Loucy (cell line): ENCODE data around the gene TSSK2.

Source experiments
- EZH2phosphoT487 ChIP-seq: fragments of 200-600 bp; IDR thresholded peaks from 2 replicates; pipeline ENCODE4 v1.6.1; 2018; ENCODE audit warnings: antibody characterized with exemption, mild to moderate bottlenecking, moderate library complexity, borderline replicate concordance
- TF ChIP-seq, protein P1 (sequence below): fragments of 200-600 bp; sonication (generic); conservative IDR thresholded peaks from 2 replicates; pipeline ENCODE4 v1.5.1; 2014; ENCODE audit warnings: mild to moderate bottlenecking, antibody characterized with exemption, low read length

DNA sequence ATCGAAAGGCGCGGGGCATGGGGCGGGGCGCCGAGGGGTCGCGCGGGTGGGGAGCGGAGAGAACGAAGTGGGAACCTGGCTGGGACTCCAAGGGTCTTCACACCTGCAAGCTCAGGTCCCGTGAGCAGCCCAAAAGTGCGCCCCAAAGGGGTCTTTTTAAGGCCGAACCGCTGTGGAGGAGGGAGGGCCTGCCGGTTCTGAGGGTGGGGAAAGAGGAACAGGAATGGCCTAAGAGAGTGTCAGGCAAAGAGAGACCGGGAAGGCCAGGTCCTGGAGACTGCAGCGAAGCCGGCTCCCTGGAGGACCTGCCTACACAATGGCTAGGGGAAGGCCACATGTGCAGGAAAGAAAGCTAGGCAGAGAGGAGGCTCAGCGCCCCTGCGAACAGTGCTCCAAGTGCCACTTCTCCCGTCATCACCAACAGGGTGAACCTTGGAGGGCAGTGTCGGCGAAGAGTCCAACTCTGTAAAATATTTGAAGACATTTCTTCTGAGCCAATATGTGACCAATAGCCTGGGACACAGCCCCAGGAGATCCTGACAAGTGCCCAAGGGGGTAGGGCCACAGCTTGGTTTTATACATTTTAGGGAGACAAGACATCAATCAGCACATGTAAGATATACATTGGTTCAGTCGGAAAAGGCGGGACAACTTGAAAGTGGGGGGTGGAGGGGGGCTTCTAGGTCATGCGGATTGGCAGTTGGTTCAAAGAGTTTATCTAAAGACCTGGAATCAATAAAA is 8.2 kb upstream of the TSSK2 start:
- TF ChIP-seq, protein P1, sequence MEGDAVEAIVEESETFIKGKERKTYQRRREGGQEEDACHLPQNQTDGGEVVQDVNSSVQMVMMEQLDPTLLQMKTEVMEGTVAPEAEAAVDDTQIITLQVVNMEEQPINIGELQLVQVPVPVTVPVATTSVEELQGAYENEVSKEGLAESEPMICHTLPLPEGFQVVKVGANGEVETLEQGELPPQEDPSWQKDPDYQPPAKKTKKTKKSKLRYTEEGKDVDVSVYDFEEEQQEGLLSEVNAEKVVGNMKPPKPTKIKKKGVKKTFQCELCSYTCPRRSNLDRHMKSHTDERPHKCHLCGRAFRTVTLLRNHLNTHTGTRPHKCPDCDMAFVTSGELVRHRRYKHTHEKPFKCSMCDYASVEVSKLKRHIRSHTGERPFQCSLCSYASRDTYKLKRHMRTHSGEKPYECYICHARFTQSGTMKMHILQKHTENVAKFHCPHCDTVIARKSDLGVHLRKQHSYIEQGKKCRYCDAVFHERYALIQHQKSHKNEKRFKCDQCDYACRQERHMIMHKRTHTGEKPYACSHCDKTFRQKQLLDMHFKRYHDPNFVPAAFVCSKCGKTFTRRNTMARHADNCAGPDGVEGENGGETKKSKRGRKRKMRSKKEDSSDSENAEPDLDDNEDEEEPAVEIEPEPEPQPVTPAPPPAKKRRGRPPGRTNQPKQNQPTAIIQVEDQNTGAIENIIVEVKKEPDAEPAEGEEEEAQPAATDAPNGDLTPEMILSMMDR, result no peak
- TF ChIP-seq EZH2phosphoT487, result no peak
